Measurements from ENCODE around the gene NHEJ1. TPM values are rescaled to one million over a fixed set of nuclear protein-coding genes. Genes with fewer than 3 reads are reported as not detected.

NHEJ1 gene
- total and polyA plus RNA-seq, 2 of the 13 experiments (the other 11 are each of a cell fraction or from before 2014, with no cell fraction given): 30.0 to 30.7 TPM

DNA sequence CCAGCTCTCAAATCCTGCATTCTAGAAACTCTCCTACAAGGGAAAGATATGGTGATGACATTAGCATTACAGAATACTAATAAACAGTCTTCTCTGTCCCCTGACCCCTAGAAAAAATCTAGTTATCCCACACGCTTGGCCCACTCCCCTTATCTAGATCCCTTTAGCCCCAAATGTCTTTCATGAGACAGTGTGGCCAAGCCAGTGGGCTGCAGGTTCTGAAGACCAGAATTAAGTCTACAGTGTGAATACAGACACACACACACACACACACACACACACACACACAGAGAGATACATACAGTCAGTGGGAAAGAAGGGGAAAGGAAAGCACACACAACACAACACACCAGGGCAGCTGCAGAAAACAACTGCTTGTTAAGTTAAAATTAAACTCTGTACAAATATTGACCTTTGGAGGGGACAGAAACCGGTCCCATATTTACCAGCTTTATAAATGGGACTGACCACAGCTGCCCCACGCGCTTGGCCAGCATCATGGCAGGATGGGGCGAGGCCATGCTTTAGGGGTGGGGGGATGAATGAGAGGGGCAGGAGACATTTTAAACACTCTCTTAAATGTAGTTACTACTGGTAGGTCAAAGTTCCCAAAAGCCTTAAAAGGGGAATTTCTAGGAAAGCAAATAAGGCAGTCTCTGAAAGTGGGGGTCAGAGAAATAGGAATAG lies 49.1 kb downstream of the NHEJ1 start (continued):
- TF ChIP-seq, protein P1, sequence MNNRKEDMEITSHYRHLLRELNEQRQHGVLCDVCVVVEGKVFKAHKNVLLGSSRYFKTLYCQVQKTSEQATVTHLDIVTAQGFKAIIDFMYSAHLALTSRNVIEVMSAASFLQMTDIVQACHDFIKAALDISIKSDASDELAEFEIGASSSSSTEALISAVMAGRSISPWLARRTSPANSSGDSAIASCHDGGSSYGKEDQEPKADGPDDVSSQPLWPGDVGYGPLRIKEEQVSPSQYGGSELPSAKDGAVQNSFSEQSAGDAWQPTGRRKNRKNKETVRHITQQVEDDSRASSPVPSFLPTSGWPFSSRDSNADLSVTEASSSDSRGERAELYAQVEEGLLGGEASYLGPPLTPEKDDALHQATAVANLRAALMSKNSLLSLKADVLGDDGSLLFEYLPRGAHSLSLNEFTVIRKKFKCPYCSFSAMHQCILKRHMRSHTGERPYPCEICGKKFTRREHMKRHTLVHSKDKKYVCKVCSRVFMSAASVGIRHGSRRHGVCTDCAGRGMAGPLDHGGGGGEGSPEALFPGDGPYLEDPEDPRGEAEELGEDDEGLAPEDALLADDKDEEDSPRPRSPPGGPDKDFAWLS (CRISPR knock-in tag; IDR thresholded peaks at IDR 0.05; ENCODE audit: borderline replicate concordance): no peak
- TF ChIP-seq ZNF879 (CRISPR knock-in tag; IDR thresholded peaks at IDR 0.05): no peak
- no peak for TF ChIP-seq AGO1 (IDR thresholded peaks at IDR 0.05; ENCODE audit: low read depth, low read length, poor library complexity, severe bottlenecking)
- TF ChIP-seq ZNF121 (CRISPR knock-in tag; IDR thresholded peaks at IDR 0.05): peak; percentile 85
- no peak for TF ChIP-seq ZNF260 (CRISPR knock-in tag; IDR thresholded peaks at IDR 0.05; ENCODE audit: borderline replicate concordance, low read depth)
- peak; percentile 88 for TF ChIP-seq PHF5A (CRISPR knock-in tag; IDR thresholded peaks at IDR 0.05; ENCODE audit: low read depth, unreplicated experiment)
- TF ChIP-seq MYNN (CRISPR knock-in tag; IDR thresholded peaks at IDR 0.05; ENCODE audit: low read depth): no peak
- TF ChIP-seq, protein P2, sequence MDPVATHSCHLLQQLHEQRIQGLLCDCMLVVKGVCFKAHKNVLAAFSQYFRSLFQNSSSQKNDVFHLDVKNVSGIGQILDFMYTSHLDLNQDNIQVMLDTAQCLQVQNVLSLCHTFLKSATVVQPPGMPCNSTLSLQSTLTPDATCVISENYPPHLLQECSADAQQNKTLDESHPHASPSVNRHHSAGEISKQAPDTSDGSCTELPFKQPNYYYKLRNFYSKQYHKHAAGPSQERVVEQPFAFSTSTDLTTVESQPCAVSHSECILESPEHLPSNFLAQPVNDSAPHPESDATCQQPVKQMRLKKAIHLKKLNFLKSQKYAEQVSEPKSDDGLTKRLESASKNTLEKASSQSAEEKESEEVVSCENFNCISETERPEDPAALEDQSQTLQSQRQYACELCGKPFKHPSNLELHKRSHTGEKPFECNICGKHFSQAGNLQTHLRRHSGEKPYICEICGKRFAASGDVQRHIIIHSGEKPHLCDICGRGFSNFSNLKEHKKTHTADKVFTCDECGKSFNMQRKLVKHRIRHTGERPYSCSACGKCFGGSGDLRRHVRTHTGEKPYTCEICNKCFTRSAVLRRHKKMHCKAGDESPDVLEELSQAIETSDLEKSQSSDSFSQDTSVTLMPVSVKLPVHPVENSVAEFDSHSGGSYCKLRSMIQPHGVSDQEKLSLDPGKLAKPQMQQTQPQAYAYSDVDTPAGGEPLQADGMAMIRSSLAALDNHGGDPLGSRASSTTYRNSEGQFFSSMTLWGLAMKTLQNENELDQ (CRISPR knock-in tag; IDR thresholded peaks at IDR 0.05; ENCODE audit: borderline replicate concordance): no peak
- TF ChIP-seq, protein P3, sequence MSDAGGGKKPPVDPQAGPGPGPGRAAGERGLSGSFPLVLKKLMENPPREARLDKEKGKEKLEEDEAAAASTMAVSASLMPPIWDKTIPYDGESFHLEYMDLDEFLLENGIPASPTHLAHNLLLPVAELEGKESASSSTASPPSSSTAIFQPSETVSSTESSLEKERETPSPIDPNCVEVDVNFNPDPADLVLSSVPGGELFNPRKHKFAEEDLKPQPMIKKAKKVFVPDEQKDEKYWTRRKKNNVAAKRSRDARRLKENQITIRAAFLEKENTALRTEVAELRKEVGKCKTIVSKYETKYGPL (CRISPR knock-in tag; IDR thresholded peaks at IDR 0.05): no peak
- peak; percentile 91 for TF ChIP-seq SAP130 (CRISPR knock-in tag; IDR thresholded peaks at IDR 0.05; ENCODE audit: low read depth)
- peak; percentile 48; the same call in 1 of the 2 replicates for TF ChIP-seq ZNF792 (CRISPR knock-in tag; IDR thresholded peaks at IDR 0.05)
- no peak for TF ChIP-seq SATB2 (CRISPR knock-in tag; IDR thresholded peaks at IDR 0.05)
- TF ChIP-seq HMGA1 (CRISPR knock-in tag; conservative IDR thresholded peaks at IDR 0.05): no peak
- TF ChIP-seq NFATC3 (CRISPR knock-in tag; IDR thresholded peaks at IDR 0.05): no peak
- no peak for TF ChIP-seq ZNF30 (CRISPR knock-in tag; IDR thresholded peaks at IDR 0.05)
- no peak for TF ChIP-seq ZFP36 (IDR thresholded peaks at IDR 0.05; ENCODE audit: borderline replicate concordance, low read depth, low read length, partially characterized antibody)
- TF ChIP-seq ZNF296 (CRISPR knock-in tag; conservative IDR thresholded peaks at IDR 0.05): peak; percentile 91
- TF ChIP-seq IKZF1 (IDR thresholded peaks at IDR 0.05): no peak
- no peak for TF ChIP-seq DNMT3B (CRISPR knock-in tag; conservative IDR thresholded peaks at IDR 0.05)
- no peak for TF ChIP-seq TAF15 (IDR thresholded peaks at IDR 0.05; ENCODE audit: low read depth, low read length, poor library complexity, severe bottlenecking)
- TF ChIP-seq ZNF367 (CRISPR knock-in tag; IDR thresholded peaks at IDR 0.05; ENCODE audit: borderline replicate concordance): no peak
- TF ChIP-seq ZNF615 (CRISPR knock-in tag; IDR thresholded peaks at IDR 0.05; ENCODE audit: borderline replicate concordance): peak; percentile 93; the same call in 1 of the 2 replicates
- TF ChIP-seq KLF15 (CRISPR knock-in tag; IDR thresholded peaks at IDR 0.05; ENCODE audit: borderline replicate concordance): no peak
- TF ChIP-seq STAG1 (CRISPR knock-in tag; IDR thresholded peaks at IDR 0.05): peak; percentile 13
- TF ChIP-seq NFKB2 (CRISPR knock-in tag; IDR thresholded peaks at IDR 0.05; ENCODE audit: borderline replicate concordance): 0 out of 2 replicates have a peak, but pooled peaks have one; percentile 63
- no peak for TF ChIP-seq NFYB (CRISPR knock-in tag; IDR thresholded peaks at IDR 0.05)
- peak; percentile 43; the same call in 1 of the 2 replicates for TF ChIP-seq ARID2 (CRISPR knock-in tag; IDR thresholded peaks at IDR 0.05; ENCODE audit: borderline replicate concordance)
- TF ChIP-seq HNRNPL (IDR thresholded peaks at IDR 0.05; ENCODE audit: low read depth, low read length): 0 out of 2 replicates have a peak, but pooled peaks have one; percentile 26

Data from HepG2 (cell line).